Breast epithelium (tissue), 4 donors: ENCODE results near the gene PLA2G3. TPM values are rescaled to one million over a fixed set of nuclear protein-coding genes. Genes with fewer than 3 reads are reported as not detected.

Experiments used
- DNase-seq, 2 donors: peaks; one replicate each; pipeline ENCODE4 v3.0.0-alpha.2; 2019; ENCODE audit warnings: low spot score in 2 of 2
- H3K27ac ChIP-seq, 2 donors: fragments of 200-600 bp; sonication (generic) in 1 of 2; one replicate each; pipeline ENCODE4 v1.5.1; 2016 to 2019; ENCODE audit warnings: mild to moderate bottlenecking in 1 of 2
- H3K27me3 ChIP-seq, 2 donors: fragments of 200-600 bp; sonication (generic) in 1 of 2; one replicate each; pipeline versions ENCODE4 v1.5.1 to v1.6.0; 2017 to 2019; ENCODE audit warnings: control low read depth in 1 of 2, mild to moderate bottlenecking in 1 of 2
- H3K36me3 ChIP-seq: fragments of 200-600 bp; one replicate; pipeline ENCODE4 v1.5.1; 2019
- H3K4me1 ChIP-seq, 2 donors: fragments of 200-600 bp; sonication (generic); one replicate each; pipeline ENCODE4 v1.5.1; 2016 to 2019; ENCODE audit warnings: control low read depth in 1 of 2
- H3K4me3 ChIP-seq, 3 donors: fragments of 200-600 bp; sonication (generic); 1 replicate in 2 of 3; 2 replicates in 1 of 3; pipeline ENCODE4 v1.5.1; 2016 to 2019; ENCODE audit warnings: mild to moderate bottlenecking in 3 of 3, moderate library complexity in 2 of 3
- H3K9me3 ChIP-seq, 2 donors: fragments of 200-600 bp; sonication (generic) in 1 of 2; one replicate each; pipeline ENCODE4 v1.5.1; 2016 to 2019; ENCODE audit warnings: control low read depth in 1 of 2
- CTCF ChIP-seq, 3 donors: fragments of 450-650 bp; IDR thresholded peaks; one replicate each; pipeline ENCODE4 v1.5.1; 2016 to 2017; ENCODE audit warnings: antibody characterized with exemption in 3 of 3, mild to moderate bottlenecking in 3 of 3, moderate library complexity in 3 of 3
- POLR2A ChIP-seq: fragments of 450-650 bp; IDR thresholded peaks from one replicate; pipeline ENCODE4 v1.6.1; 2016; ENCODE audit warnings: antibody characterized with exemption, mild to moderate bottlenecking, moderate library complexity
- POLR2AphosphoS5 ChIP-seq, 3 donors: sonication (generic); formaldehyde crosslinking; IDR thresholded peaks; one replicate each; pipeline ENCODE4 v1.6.1; 2017; ENCODE audit warnings: antibody characterized with exemption in 3 of 3
- intact Hi-C: fragments of 100-400 bp; cut with DNase I; formaldehyde crosslinking; loops from one replicate; pipeline ENCODE4 v1.15.1; 2023; ENCODE audit warnings: low total_unique reads
- total RNA-seq, 3 donors: library from RNA; depleted of rRNA; stranded (reverse); fragments of >200 nt; gene quantifications; one replicate each; pipeline ENCODE4 v1.1.0, GENCODE V29; 2016

The PLA2G3 gene
- total RNA-seq, 3 donors from 2014 or later: not detected

GRCh38 chr22:31136155-31136554, 4.2 kb downstream of the PLA2G3 start:
- Histone ChIP-seq H3K4me3 (no peak overlapping the region), H3K27ac (no peak overlapping the region), H3K36me3 (no peaks in the 10 kb centered on the region), H3K9me3 (no peaks in the 10 kb centered on the region), H3K4me1 (peaks cover 0 to 8% of the 10 kb centered on the region in 2 donors), H3K27me3 (no peaks in the 10 kb centered on the region)
- TF ChIP-seq POLR2AphosphoS5 (IDR thresholded peaks at IDR 0.05) (no peak), CTCF (IDR thresholded peaks at IDR 0.05) (no peak), POLR2A (no peak)
- intact Hi-C loops: no loop called here
- DNase-seq: no peak

DNA sequence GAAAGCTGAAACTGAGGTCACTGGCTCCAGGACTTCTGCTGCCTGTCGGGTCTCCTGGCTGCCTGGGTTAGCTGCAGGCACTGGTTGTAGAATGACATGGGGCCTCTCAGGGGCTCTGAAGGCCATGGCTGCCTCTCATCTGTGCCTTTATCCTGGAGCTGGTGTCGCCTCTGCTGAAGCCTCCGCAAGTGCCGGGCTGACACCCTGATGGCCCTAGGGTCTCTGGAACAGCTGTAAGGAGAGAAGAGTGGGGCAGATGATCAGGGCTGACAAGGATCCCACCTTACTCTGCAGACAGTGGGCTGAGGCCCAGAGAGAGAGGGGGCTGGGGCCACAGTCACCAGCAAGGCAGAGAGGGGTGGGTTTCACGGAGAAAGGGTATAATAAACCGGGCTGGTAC, 4.6 kb downstream of the PLA2G3 start:
- Histone ChIP-seq H3K4me1 (peaks cover 0 to 8% of the 10 kb centered on the region in 2 donors), H3K4me3 (no peak overlapping the region), H3K27ac (no peak overlapping the region), H3K27me3 (no peaks in the 10 kb centered on the region), H3K36me3 (no peaks in the 10 kb centered on the region), H3K9me3 (no peaks in the 10 kb centered on the region)
- no peak for DNase-seq
- intact Hi-C loops: no loop called here
- TF ChIP-seq CTCF (IDR thresholded peaks at IDR 0.05): no peak
- no peak for TF ChIP-seq POLR2AphosphoS5 (IDR thresholded peaks at IDR 0.05)
- TF ChIP-seq POLR2A: no peak

- Histone ChIP-seq H3K4me1 (peaks cover 0 to 8% of the 10 kb centered on the region in 2 donors), H3K36me3 (no peaks in the 10 kb centered on the region), H3K27ac (no peak overlapping the region), H3K9me3 (no peaks in the 10 kb centered on the region), H3K4me3 (no peak overlapping the region), H3K27me3 (no peaks in the 10 kb centered on the region)
- no peak for DNase-seq
- TF ChIP-seq CTCF (IDR thresholded peaks at IDR 0.05) (no peak), POLR2A (no peak), POLR2AphosphoS5 (IDR thresholded peaks at IDR 0.05) (no peak)
- intact Hi-C loops: loop anchor here (5.0 kb wide), 1 partner anchor 518 kb away; no protein-coding TSS in a partner anchor
These were observed 5.6 kb downstream of the PLA2G3 start for GRCh38 chr22:31134688-31135087.

- Histone ChIP-seq H3K4me1 (peaks cover 0 to 8% of the 10 kb centered on the region in 2 donors), H3K9me3 (no peaks in the 10 kb centered on the region), H3K36me3 (no peaks in the 10 kb centered on the region), H3K27ac (no peak overlapping the region), H3K4me3 (no peak overlapping the region), H3K27me3 (no peaks in the 10 kb centered on the region)
- intact Hi-C loops: loop anchor here (5.0 kb wide), 1 partner anchor 518 kb away; no protein-coding TSS in a partner anchor
- TF ChIP-seq CTCF (IDR thresholded peaks at IDR 0.05) (no peak), POLR2AphosphoS5 (IDR thresholded peaks at IDR 0.05) (no peak), POLR2A (no peak)
- no peak for DNase-seq
These were observed 6.4 kb downstream of the PLA2G3 start for GRCh38 chr22:31133911-31134310.

GRCh38 chr22:31130873-31131272, 9.4 kb downstream of the PLA2G3 start:
- no peaks in the 10 kb centered on the region for H3K9me3 ChIP-seq
- peak overlapping the region; percentile 19 to 35 for H3K27ac ChIP-seq
- intact Hi-C loops: loop anchor here (5.0 kb wide), 1 partner anchor 521 kb away; no protein-coding TSS in a partner anchor
- TF ChIP-seq POLR2A: no peak
- TF ChIP-seq POLR2AphosphoS5 (IDR thresholded peaks at IDR 0.05): no peak
- TF ChIP-seq CTCF (IDR thresholded peaks at IDR 0.05): no peak
- no peaks in the 10 kb centered on the region for H3K27me3 ChIP-seq
- no peaks in the 10 kb centered on the region for H3K36me3 ChIP-seq
- H3K4me3 ChIP-seq: no peak overlapping the region
- no peak for DNase-seq
- peaks cover 0 to 8% of the 10 kb centered on the region in 2 donors for H3K4me1 ChIP-seq
